Upper lobe of left lung (tissue), 6 donors: ENCODE measurements around the gene DCST1. TPM values are rescaled to one million over a fixed set of nuclear protein-coding genes. Genes with fewer than 3 reads are reported as not detected.

Experiments used
- ATAC-seq, 2 donors: fragments of 200-7000 bp; cut with Tn5 transposase; one replicate each; pipeline ENCODE4 v1.9.1; 2022; ENCODE audit warnings: mild to moderate bottlenecking in 2 of 2, moderate library complexity in 2 of 2; ENCODE audit not compliant: low FRiP score in 2 of 2
- DNase-seq, 2 donors: peaks; one replicate each; pipeline ENCODE4 v3.0.0-alpha.2; 2019 to 2020
- H3K27ac ChIP-seq, 4 donors: fragments of 200-600 bp; sonication (generic); one replicate each; pipeline ENCODE4 v1.5.1; 2016 to 2019
- H3K27me3 ChIP-seq, 4 donors: fragments of 200-600 bp; sonication (generic); one replicate each; pipeline ENCODE4 v1.5.1; 2017 to 2019
- H3K36me3 ChIP-seq, 4 donors: fragments of 200-600 bp; sonication (generic); one replicate each; pipeline ENCODE4 v1.5.1; 2016 to 2019
- H3K4me1 ChIP-seq, 4 donors: fragments of 200-600 bp; sonication (generic); one replicate each; pipeline ENCODE4 v1.5.1; 2018 to 2019
- H3K4me3 ChIP-seq, 4 donors: fragments of 200-600 bp; sonication (generic); one replicate each; pipeline ENCODE4 v1.5.1; 2017 to 2019; ENCODE audit warnings: mild to moderate bottlenecking in 2 of 4, moderate library complexity in 1 of 4
- H3K9me3 ChIP-seq, 4 donors: fragments of 200-600 bp; sonication (generic); one replicate each; pipeline ENCODE4 v1.5.1; 2018 to 2019
- CTCF ChIP-seq, 6 experiments: fragments of 450-650 bp in 4 of 6; fragments of 200-600 bp in 2 of 6; sonication (generic) in 2 of 6; IDR thresholded peaks; one replicate each; pipeline ENCODE4 v1.5.1; 2016 to 2019; ENCODE audit warnings: antibody characterized with exemption in 6 of 6
- EP300 ChIP-seq, 4 donors: sonication (generic); formaldehyde crosslinking; IDR thresholded peaks; one replicate each; pipeline ENCODE4 v1.5.1; 2017; ENCODE audit warnings: antibody characterized with exemption in 4 of 4, control low read depth in 2 of 4
- POLR2A ChIP-seq, 4 donors: fragments of 450-650 bp; IDR thresholded peaks; one replicate each; pipeline ENCODE4 v1.5.1; 2016 to 2017; ENCODE audit warnings: antibody characterized with exemption in 4 of 4, mild to moderate bottlenecking in 2 of 4
- POLR2AphosphoS5 ChIP-seq, 2 donors: sonication (generic); formaldehyde crosslinking; IDR thresholded peaks; one replicate each; pipeline ENCODE4 v1.5.1; 2017; ENCODE audit warnings: antibody characterized with exemption in 2 of 2
- WGBS, 2 donors: methylation state at CpG; one replicate each; pipeline ENCODE4 v1.1.5; 2017 to 2018; 5-methylcytosine and 5-hydroxymethylcytosine counted together
- total RNA-seq, 6 donors: library from RNA; depleted of rRNA in 4 of 6; stranded (reverse); fragments of >200 nt in 4 of 6; gene quantifications; one replicate each; pipeline versions ENCODE4 v1.1.0 to v1.2.1, GENCODE V29; 2016 to 2021
- donor health status: DM: no; HTN: no; CAD: no; lungs with moderate emphysema.
- donor health status: DM: no; HTN: yes; CAD: no; lungs with severe emphysema.

Gene DCST1
- total RNA-seq, 6 donors from 2014 or later, result 0.89 TPM; not detected in 5

DNA sequence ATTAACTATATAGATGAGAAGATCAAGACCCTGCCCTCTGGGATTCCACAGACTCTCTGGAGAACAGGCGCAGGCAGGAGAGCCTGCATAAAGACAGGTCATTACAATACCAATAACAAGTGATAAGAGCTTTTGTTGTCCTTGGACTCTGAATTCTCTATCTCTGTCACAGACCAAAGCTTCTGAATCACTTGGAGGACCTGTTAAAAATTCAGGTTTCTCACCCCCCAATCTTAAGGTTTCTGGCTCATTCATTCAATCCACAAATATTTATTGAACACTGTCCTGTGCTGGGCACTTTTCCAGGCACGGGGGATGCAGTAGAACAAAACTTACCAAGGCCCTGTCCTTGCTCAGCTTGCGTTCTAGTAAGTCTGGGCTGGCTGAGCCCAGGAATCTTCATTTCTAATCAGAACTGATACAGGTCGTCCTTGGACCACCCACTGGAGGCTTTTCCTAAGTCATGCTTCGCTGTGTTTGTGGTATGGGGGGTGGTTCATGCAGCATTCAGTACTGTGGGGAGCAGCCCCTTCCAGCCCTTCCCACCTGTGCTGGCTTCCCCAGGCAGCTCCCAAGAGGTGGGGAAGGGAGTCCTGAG is 31.3 kb downstream of the DCST1 start:
- Histone ChIP-seq H3K36me3 (peaks cover 0 to 26% (median 17%) of the 10 kb centered on the region in 4 donors), H3K4me1 (peaks cover 24 to 42% (median 32%) of the 10 kb centered on the region in 4 donors), H3K27me3 (no peaks in the 10 kb centered on the region), H3K9me3 (no peaks in the 10 kb centered on the region), H3K27ac (no peak overlapping the region), H3K4me3 (no peak overlapping the region)
- ATAC-seq (no peak), DNase-seq (no peak)
- WGBS, 2 donors, result 70 to 80% methylated on average over 5 of the region's 5 CpGs
- TF ChIP-seq POLR2AphosphoS5 (IDR thresholded peaks at IDR 0.05), result no peak
- TF ChIP-seq CTCF (IDR thresholded peaks at IDR 0.05), result no peak
- TF ChIP-seq POLR2A (IDR thresholded peaks at IDR 0.05), result no peak
- TF ChIP-seq EP300 (IDR thresholded peaks at IDR 0.05), result no peak

DNA sequence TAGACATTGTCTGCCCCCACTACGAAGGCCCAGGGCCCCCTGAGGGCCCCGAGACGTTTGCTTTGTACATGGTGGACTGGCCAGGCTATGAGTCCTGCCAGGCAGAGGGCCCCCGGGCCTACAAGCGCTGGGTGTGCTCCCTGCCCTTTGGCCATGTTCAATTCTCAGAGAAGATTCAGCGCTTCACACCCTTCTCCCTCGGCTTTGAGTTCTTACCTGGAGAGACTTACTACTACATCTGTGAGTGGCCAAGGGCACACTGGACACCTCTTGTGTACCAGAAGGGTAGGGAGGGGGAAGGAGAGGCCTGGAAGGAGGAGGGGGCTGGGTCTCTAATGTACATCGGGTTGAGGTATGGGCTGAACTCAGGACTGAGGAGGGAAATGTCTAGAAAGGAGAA is 33.2 kb downstream of the DCST1 start:
- Histone ChIP-seq H3K4me3 (no peak overlapping the region), H3K9me3 (no peaks in the 10 kb centered on the region), H3K36me3 (peaks cover 0 to 10% (median 4%) of the 10 kb centered on the region in 4 donors), H3K27ac (no peak overlapping the region), H3K27me3 (no peaks in the 10 kb centered on the region), H3K4me1 (peaks cover 32 to 52% (median 41%) of the 10 kb centered on the region in 4 donors)
- DNase-seq, result no peak
- 87 to 91% methylated on average over 3 to 8 of the region's 8 CpGs for WGBS, 2 donors
- TF ChIP-seq POLR2AphosphoS5 (IDR thresholded peaks at IDR 0.05) (no peak), EP300 (IDR thresholded peaks at IDR 0.05) (no peak), CTCF (IDR thresholded peaks at IDR 0.05) (no peak), POLR2A (IDR thresholded peaks at IDR 0.05) (no peak)
- ATAC-seq, result no peak

- Histone ChIP-seq H3K4me3 (no peak overlapping the region), H3K9me3 (no peaks in the 10 kb centered on the region), H3K36me3 (peaks cover 0 to 3% (median 2%) of the 10 kb centered on the region in 4 donors), H3K27me3 (no peaks in the 10 kb centered on the region), H3K4me1 (peaks cover 15 to 35% (median 25%) of the 10 kb centered on the region in 4 donors), H3K27ac (no peak overlapping the region)
- WGBS, 2 donors, result 94 to 98% methylated on average over 3 of the region's 3 CpGs
- no peak for ATAC-seq
- TF ChIP-seq POLR2AphosphoS5 (IDR thresholded peaks at IDR 0.05) (no peak), POLR2A (IDR thresholded peaks at IDR 0.05) (no peak), EP300 (IDR thresholded peaks at IDR 0.05) (no peak), CTCF (IDR thresholded peaks at IDR 0.05) (no peak)
- DNase-seq, result no peak
Measured at GRCh38 chr1:155068599-155068998, 35.0 kb downstream of the DCST1 start.

DNA sequence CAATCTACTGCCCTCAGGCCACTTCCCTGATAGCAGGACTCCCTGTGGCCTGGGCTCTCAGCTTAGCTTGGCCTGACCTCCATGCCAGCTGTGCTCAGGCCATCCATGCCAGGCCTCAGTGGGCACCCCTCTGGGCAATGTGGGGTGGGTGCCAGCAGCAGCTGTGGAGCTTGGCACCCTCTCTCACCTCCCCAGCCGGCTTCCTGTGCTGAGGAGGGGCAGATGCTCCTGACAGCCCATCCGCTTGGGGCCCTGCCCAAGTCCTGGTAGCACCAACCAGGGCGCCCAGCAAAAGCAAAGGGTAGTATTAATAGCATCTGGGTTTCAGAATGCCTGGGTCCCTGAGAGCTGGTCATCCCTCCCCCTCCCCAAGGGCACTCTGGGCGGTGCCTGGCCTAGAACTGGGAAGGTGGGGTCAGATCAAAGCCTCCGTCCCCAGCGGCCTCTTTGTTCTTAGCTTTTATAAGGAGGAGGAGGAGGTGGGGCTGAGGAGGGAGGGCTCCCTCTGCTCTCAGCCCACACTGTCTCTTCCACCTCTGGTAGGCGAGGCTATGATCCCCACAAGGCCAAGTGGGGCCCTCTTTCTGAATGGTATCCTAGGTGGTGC is 36.0 kb downstream of the DCST1 start:
- Histone ChIP-seq H3K36me3 (peaks cover 0 to 3% (median 2%) of the 10 kb centered on the region in 4 donors), H3K4me3 (no peak overlapping the region), H3K9me3 (no peaks in the 10 kb centered on the region), H3K27me3 (no peaks in the 10 kb centered on the region), H3K4me1 (peaks cover 15 to 25% (median 18%) of the 10 kb centered on the region in 4 donors), H3K27ac (no peak overlapping the region)
- 65 to 67% methylated on average over 4 to 7 of the region's 7 CpGs for WGBS, 2 donors
- ATAC-seq (no peak), DNase-seq (no peak)
- TF ChIP-seq EP300 (IDR thresholded peaks at IDR 0.05) (no peak), POLR2AphosphoS5 (IDR thresholded peaks at IDR 0.05) (no peak), CTCF (IDR thresholded peaks at IDR 0.05) (no peak), POLR2A (IDR thresholded peaks at IDR 0.05) (no peak)
